ENCODE measurements around the gene SMAD3.

Gene SMAD3

GRCh38 chr15:67036775-67037555 lies 28.4 kb upstream of the SMAD3 start:
- DNase-seq, result no peak

DNA sequence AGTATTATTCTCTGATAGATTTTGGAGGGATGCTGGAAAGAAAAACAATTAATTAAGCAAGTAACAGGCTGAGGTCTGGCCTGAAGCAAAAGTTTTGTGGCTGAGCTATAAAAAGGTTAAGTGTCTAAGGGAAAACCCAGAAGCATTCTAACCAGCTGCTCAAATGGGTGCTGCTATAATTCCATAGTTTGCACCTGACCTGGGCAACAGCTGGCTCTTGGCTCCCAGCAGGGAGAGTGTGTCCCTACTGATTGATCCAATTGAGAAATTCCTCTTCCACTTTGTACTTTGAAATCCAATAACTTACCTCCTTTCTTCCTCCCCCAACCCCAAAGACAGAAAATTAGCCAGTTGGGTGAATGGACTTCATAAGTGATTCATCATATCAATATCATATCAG lies 27.7 kb upstream of the SMAD3 start:
- no peak for DNase-seq

DNA sequence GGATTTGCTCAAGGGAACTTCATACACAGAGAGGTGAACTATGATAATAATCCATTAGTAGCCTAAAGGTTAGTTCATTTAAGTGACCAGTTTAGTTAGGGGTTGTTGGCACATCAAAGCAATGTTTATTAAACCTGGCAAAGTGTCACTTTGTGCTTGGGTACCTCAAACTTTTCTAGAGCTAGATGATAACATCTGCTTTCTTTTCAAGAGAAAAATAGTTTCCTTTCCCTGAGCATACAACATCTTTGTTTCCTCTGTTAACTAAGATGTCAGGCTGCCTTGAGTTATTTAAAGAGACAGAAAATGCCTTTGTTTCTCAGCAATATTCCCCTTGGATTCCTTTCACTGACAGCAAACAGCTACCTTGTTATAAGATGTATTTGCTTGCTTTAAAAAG lies 26.7 kb upstream of the SMAD3 start:
- DNase-seq, result no peak

DNA sequence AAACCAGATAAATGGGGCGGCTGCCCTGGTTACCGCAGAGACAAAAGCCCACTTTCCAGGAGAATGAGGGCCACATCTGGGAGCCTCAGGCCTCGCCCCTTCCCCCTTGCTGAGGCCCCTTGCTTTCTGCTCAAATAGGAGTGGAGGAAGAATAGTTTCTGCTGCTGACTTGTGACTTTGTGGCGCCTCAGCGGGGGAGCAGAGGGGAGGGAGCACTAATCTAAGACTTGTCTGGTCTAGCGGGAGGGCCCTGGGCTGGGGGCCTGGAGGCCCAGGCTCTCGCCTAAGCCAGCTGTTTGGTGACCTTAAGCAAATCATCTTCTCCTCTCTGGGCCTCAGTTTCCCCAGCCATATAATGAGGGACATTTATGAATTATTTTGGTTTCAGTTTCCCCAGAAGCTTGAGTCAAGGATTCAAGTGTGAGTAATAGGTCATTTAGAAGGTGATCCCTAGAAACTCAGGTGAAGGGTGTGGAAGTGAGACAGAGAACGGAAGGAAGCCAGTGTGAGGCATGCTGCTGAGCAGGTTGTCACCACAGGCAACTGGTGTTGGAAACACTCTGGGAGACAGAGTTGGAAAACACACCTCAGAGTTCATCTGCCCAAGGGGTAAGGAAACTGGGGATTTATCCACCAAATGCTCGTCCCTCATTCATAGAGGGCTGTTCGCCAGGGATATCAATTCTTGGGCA lies 25.9 kb upstream of the SMAD3 start:
- no peak for DNase-seq

- DNase-seq, result no peak
Observed at GRCh38 chr15:67040277-67040676, 25.1 kb upstream of the SMAD3 start.

DNA sequence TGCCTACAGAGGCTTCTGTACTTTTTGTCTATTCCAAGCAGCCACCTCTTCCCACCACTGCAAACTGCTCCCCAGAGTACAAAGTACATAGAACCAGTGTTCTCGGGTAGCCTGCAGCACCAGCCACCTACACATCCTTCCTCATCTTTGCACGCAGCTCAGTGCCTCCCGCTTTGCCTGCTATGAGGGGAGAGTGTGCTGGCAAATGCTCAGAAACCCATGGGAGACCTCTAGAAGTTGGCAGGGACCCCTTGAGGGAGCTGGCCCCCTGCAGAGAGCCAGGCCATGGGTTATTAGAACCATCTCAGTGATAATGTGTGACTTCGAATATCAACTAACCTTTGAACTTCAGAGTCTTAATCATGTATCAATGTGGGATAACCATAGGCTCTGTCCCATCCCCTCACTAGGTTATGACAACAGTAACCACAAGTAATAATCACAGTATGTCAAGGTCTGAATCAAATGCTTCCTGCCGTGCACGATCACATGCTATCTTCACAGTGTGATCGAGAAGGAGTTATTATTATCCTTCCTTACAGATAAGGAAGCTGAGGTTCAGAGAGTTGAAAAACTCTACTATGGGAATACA lies 22.8 kb upstream of the SMAD3 start:
- DNase-seq, result no peak

- no peak for DNase-seq
Observed at GRCh38 chr15:67043939-67044771, 21.2 kb upstream of the SMAD3 start.

- DNase-seq, result no peak
Observed at GRCh38 chr15:67047149-67047661, 18.2 kb upstream of the SMAD3 start.

DNA sequence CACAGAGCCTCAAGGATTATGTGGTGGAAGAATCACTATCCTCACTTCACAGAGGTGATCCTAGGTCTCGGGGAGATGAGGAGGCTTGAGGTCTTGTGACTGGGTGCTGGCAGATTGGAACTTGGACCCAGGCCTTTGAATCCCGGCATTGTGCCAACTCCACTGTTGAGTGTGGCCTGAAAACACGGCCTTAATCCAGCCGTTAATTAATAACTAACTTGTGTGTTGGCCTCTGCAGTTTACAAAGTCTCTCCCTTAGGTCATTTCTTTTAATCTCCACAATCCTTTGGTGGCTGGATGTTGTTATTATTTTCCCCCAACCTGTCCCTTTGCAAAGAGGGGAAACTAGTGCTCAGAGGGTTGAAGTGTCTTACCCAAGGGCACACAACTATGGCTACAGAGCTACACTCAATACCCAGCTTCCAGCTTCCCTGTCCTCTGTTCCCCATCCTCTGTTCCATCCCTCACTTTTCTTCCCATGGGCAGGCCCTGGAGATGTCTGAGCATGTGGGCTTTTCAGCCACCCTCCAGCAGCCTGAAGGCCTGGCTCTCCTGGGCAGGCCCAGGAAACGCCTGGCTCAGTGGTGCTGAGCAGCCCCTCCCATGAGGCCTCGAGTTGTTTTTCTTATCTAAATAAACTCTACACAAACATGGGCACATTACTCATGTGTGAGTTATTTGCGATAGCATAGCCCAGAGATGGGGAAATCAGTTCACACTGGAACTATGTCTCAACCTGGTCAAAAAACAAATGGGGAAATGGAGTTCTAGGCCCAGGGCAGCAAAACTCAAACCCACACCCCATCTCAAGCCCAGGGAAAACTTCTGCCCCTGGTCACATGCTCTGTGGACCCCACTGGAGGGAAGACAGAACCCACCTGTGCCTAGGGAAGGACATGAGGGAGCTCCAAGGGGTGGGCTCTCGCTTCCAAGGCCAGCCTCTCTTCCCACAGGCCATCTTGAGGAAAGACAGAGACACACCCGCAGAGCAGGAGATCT lies 16.8 kb upstream of the SMAD3 start:
- no peak for DNase-seq

DNA sequence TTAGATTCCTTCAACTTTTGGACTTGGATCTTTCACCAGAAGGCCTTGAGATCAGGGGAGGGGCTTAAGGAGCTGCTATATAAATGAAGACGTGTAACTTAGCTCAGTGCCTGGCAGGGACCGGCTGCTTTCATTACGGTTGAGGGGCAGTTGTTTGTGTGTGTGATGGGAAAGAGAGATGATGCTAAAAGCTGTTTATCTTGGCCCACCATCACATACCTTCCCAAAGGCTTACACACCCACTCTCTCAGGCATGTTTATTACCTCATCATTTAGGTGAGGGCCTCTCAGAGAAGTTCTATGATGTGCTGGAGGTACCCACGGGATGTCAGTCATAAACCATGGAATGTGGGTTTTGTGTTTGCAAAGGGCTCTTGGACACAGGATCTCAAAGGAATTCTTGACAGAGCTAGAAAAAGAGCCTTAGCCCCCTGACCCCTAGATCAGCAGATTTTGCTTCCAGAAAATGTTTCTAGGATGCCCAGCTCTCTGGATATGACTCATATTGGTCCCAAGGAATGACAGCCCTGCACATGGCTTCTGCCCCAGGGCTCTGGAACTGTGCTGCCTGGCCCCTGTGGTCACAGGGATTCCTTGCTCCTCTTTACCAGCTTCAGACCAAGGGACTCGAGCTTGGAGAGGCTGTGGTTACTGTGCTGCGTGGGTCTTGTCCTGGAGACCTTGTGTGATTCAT lies 15.9 kb upstream of the SMAD3 start:
- peak; percentile 31 for DNase-seq

DNA sequence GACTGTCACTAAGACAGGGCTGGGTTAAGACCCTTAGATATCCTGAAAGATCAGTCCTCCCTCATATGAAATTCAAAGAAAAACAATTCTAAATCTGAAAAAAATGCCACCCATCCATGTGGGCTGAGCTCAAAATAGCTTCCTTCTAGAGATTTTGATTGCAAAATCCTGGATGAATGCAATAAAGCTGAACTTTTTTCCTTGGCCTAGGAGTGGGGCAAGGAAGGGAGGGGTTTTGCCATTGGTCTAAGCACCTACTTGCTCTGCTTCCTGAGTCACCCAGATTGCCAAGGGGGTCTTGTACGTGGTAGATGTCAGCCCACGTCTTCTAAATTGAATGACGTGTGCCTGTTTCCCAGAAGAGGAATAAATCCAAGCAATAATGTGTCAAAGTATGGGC lies 15.3 kb upstream of the SMAD3 start:
- no peak for DNase-seq

- DNase-seq, result no peak
Observed at GRCh38 chr15:67050522-67051087, 14.8 kb upstream of the SMAD3 start.

GRCh38 chr15:67051088-67052045 lies 14.0 kb upstream of the SMAD3 start:
- no peak for DNase-seq

GRCh38 chr15:67054676-67055075 lies 10.7 kb upstream of the SMAD3 start:
- no peak for DNase-seq

DNA sequence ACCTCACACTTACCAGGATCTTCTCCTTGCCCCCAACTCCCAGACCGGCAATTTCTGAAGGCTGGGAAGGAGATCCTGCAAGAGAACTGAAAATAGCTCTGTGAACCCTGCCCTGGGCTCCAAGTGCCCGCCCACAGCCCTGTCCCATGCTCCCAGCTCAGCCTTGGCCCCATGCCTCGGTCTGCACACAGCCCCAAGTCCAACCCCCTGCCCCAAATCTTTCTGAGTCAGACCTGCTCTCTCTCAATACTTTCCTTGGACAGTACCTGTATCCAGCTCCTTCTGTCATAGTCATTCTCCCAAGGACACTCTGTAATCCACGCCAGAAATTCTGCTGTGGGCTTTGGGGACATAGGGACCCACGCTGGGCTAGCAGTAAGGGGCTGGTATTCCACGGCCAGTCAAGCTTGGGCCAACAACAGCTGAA lies 6.3 kb upstream of the SMAD3 start:
- DNase-seq, result no peak

GRCh38 chr15:67061811-67062368 lies 3.5 kb upstream of the SMAD3 start:
- no peak for DNase-seq

- DNase-seq, result no peak
Observed at GRCh38 chr15:67062369-67062985, 2.9 kb upstream of the SMAD3 start.
